KMS-11 (cell line): ENCODE results near the gene DOK3.

Source experiments
- H2AFZ ChIP-seq: fragments of 200-600 bp; sonication (generic); 2 replicates; pipeline ENCODE4 v1.6.1; 2016; ENCODE audit warnings: antibody characterized with exemption, mixed run types, low read depth
- H3K27ac ChIP-seq: fragments of 200-600 bp; sonication (generic); 2 replicates; pipeline ENCODE4 v1.6.1; 2016; ENCODE audit warnings: mild to moderate bottlenecking, mixed run types
- H3K27me3 ChIP-seq: fragments of 200-600 bp; sonication (generic); 2 replicates; pipeline ENCODE4 v1.6.1; 2017; ENCODE audit warnings: mild to moderate bottlenecking, low read depth, mixed run types, moderate library complexity; ENCODE audit not compliant: insufficient read depth
- H3K36me3 ChIP-seq: fragments of 200-600 bp; sonication (generic); 2 replicates; pipeline ENCODE4 v1.6.1; 2017; ENCODE audit warnings: mild to moderate bottlenecking, mixed run types; ENCODE audit not compliant: insufficient read depth
- H3K4me1 ChIP-seq: fragments of 200-600 bp; sonication (generic); 2 replicates; pipeline ENCODE4 v1.6.1; 2016; ENCODE audit warnings: mild to moderate bottlenecking, low read depth, mixed run types; ENCODE audit not compliant: poor library complexity, severe bottlenecking
- H3K4me2 ChIP-seq: fragments of 200-600 bp; sonication (generic); 2 replicates; pipeline ENCODE4 v1.7.0; 2016; ENCODE audit warnings: mild to moderate bottlenecking, mixed run types
- H3K4me3 ChIP-seq: fragments of 200-600 bp; sonication (generic); IDR thresholded peaks from 2 replicates; pipeline ENCODE4 v1.6.1; 2017; ENCODE audit warnings: low read depth, low read length, mixed read lengths; ENCODE audit not compliant: insufficient read depth
- H3K79me2 ChIP-seq: fragments of 200-600 bp; sonication (generic); 2 replicates; pipeline ENCODE4 v1.6.1; 2016; ENCODE audit warnings: low read depth, mixed run types; ENCODE audit not compliant: insufficient read depth
- H3K9ac ChIP-seq: fragments of 200-600 bp; sonication (generic); 2 replicates; pipeline ENCODE4 v1.6.1; 2016; ENCODE audit warnings: mild to moderate bottlenecking, mixed run types
- H4K20me1 ChIP-seq: fragments of 200-600 bp; sonication (generic); 2 replicates; pipeline ENCODE4 v1.6.1; 2016; ENCODE audit warnings: mild to moderate bottlenecking, mixed run types; ENCODE audit not compliant: insufficient read depth
- CTCF ChIP-seq: fragments of 200-600 bp; sonication (generic); conservative IDR thresholded peaks from 2 replicates; pipeline ENCODE4 v1.6.1; 2017; ENCODE audit warnings: low read depth, mild to moderate bottlenecking, antibody characterized with exemption, low read length, moderate library complexity, mixed read lengths

DOK3 gene

GRCh38 chr5:177513500-177513899 is 3.9 kb upstream of the DOK3 start:
- no peak overlapping the region for H3K4me2 ChIP-seq

GRCh38 chr5:177512736-177513380 is 3.2 kb upstream of the DOK3 start:
- no peak overlapping the region for H3K4me3 ChIP-seq
- no peaks in the 10 kb centered on the region for H3K27me3 ChIP-seq
- H3K79me2 ChIP-seq: 0 out of 2 replicates have a peak, but pooled peaks cover 8% of the 10 kb centered on the region
- no peaks in the 10 kb centered on the region for H3K36me3 ChIP-seq
- no peak for TF ChIP-seq CTCF
- H2AFZ ChIP-seq: no peak overlapping the region
- H3K4me1 ChIP-seq: no peaks in the 10 kb centered on the region
- H4K20me1 ChIP-seq: no peaks in the 10 kb centered on the region
- H3K9ac ChIP-seq: no peak overlapping the region
- no peak overlapping the region for H3K4me2 ChIP-seq
- no peak overlapping the region for H3K27ac ChIP-seq

More at GRCh38 chr5:177513500-177513899, 3.9 kb upstream of the DOK3 start:
- 0 out of 2 replicates have a peak, but pooled peaks cover 8% of the 10 kb centered on the region for H3K79me2 ChIP-seq
- H3K9ac ChIP-seq: no peak overlapping the region
- no peak overlapping the region for H2AFZ ChIP-seq
- H3K4me1 ChIP-seq: no peaks in the 10 kb centered on the region
- no peaks in the 10 kb centered on the region for H3K36me3 ChIP-seq
- H3K27me3 ChIP-seq: no peaks in the 10 kb centered on the region
- no peak overlapping the region for H3K27ac ChIP-seq
- no peak for TF ChIP-seq CTCF
- no peaks in the 10 kb centered on the region for H4K20me1 ChIP-seq
- H3K4me3 ChIP-seq: no peak overlapping the region

- Histone ChIP-seq H3K4me1 (no peaks in the 10 kb centered on the region), H3K27ac (no peak overlapping the region), H3K79me2 (0 out of 2 replicates have a peak, but pooled peaks cover 8% of the 10 kb centered on the region)
Measured at GRCh38 chr5:177511796-177512675, 2.4 kb upstream of the DOK3 start.

GRCh38 chr5:177511181-177511580 is 1.6 kb upstream of the DOK3 start:
- Histone ChIP-seq H3K9ac (no peak overlapping the region), H3K27me3 (no peaks in the 10 kb centered on the region), H3K27ac (no peak overlapping the region), H3K36me3 (no peaks in the 10 kb centered on the region), H3K79me2 (0 out of 2 replicates have a peak, but pooled peaks cover 6% of the 10 kb centered on the region), H3K4me3 (no peak overlapping the region), H4K20me1 (no peaks in the 10 kb centered on the region), H3K4me1 (no peaks in the 10 kb centered on the region), H2AFZ (no peak overlapping the region), H3K4me2 (no peak overlapping the region)
- TF ChIP-seq CTCF: no peak

More at GRCh38 chr5:177511796-177512675, 2.4 kb upstream of the DOK3 start:
- Histone ChIP-seq H3K36me3 (no peaks in the 10 kb centered on the region), H3K4me3 (no peak overlapping the region), H2AFZ (no peak overlapping the region), H3K4me2 (no peak overlapping the region), H3K9ac (no peak overlapping the region), H4K20me1 (no peaks in the 10 kb centered on the region), H3K27me3 (no peaks in the 10 kb centered on the region)
- no peak for TF ChIP-seq CTCF
